Measurements from ENCODE around the gene DDX17.

The DDX17 gene

GRCh38 chr22:38449776-38450175 lies 56.3 kb downstream of the DDX17 start:
- TF ChIP-seq CTCF (IDR thresholded peaks at IDR 0.05; ENCODE audit: low read depth, low read length): no peak
- no peak overlapping the region for H3K4me3 ChIP-seq (replicated peaks in 1 of 2; ENCODE audit: low read depth in 2 of 2, low read length in 2 of 2)
- DNase-seq (ENCODE audit: low read depth in 2 of 2): no peak

- no peak overlapping the region for H3K4me3 ChIP-seq (replicated peaks in 1 of 2; ENCODE audit: low read depth in 2 of 2, low read length in 2 of 2)
- no peak for DNase-seq (ENCODE audit: low read depth in 2 of 2)
- TF ChIP-seq CTCF (IDR thresholded peaks at IDR 0.05; ENCODE audit: low read depth, low read length): no peak
Measured at GRCh38 chr22:38448945-38449745, 57.0 kb downstream of the DDX17 start.

- H3K4me3 ChIP-seq (replicated peaks in 1 of 2; ENCODE audit: low read depth in 2 of 2, low read length in 2 of 2): no peak overlapping the region
- no peak for TF ChIP-seq CTCF (IDR thresholded peaks at IDR 0.05; ENCODE audit: low read depth, low read length)
- no peak for DNase-seq (ENCODE audit: low read depth in 2 of 2)
Measured at GRCh38 chr22:38446018-38446601, 60.0 kb downstream of the DDX17 start.

- TF ChIP-seq CTCF (IDR thresholded peaks at IDR 0.05; ENCODE audit: low read depth, low read length): no peak
- no peak overlapping the region for H3K4me3 ChIP-seq (replicated peaks in 1 of 2; ENCODE audit: low read depth in 2 of 2, low read length in 2 of 2)
- DNase-seq (ENCODE audit: low read depth in 2 of 2): no peak
Measured at GRCh38 chr22:38444783-38445182, 61.3 kb downstream of the DDX17 start.

- no peak for DNase-seq (ENCODE audit: low read depth in 2 of 2)
- no peak overlapping the region for H3K4me3 ChIP-seq (replicated peaks in 1 of 2; ENCODE audit: low read depth in 2 of 2, low read length in 2 of 2)
- no peak for TF ChIP-seq CTCF (IDR thresholded peaks at IDR 0.05; ENCODE audit: low read depth, low read length)
Measured at GRCh38 chr22:38443628-38444521, 62.2 kb downstream of the DDX17 start.

GRCh38 chr22:38442967-38443627 lies 63.0 kb downstream of the DDX17 start:
- TF ChIP-seq CTCF (IDR thresholded peaks at IDR 0.05; ENCODE audit: low read depth, low read length): no peak

More at GRCh38 chr22:38442967-38443627, 63.0 kb downstream of the DDX17 start:
- H3K4me3 ChIP-seq (replicated peaks in 1 of 2; ENCODE audit: low read depth in 2 of 2, low read length in 2 of 2): no peak overlapping the region
- DNase-seq (ENCODE audit: low read depth in 2 of 2): no peak

Measured in cardiac fibroblast (primary cell).